Measurements from ENCODE around the gene RAD51B.

Gene RAD51B

DNA sequence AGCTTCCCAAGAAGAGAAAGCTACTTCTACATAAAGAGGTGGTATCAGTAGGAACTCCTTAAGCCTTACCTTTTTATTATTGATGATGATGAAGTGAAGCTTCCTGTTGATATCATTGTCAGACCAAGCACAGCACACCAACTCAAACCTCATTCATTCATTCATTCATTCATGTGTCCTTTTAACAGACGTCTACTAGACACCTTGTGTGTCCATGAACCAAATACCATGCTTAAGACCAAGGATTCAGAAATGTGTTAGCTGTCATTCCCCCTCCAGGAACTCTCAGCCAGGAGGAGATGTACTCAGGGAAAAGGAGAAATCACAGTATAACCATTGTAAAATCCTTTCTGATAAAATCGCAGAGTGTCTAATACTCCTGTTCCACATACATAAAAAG, 778.5 kb downstream of the RAD51B start:
- TF ChIP-seq, protein P1, sequence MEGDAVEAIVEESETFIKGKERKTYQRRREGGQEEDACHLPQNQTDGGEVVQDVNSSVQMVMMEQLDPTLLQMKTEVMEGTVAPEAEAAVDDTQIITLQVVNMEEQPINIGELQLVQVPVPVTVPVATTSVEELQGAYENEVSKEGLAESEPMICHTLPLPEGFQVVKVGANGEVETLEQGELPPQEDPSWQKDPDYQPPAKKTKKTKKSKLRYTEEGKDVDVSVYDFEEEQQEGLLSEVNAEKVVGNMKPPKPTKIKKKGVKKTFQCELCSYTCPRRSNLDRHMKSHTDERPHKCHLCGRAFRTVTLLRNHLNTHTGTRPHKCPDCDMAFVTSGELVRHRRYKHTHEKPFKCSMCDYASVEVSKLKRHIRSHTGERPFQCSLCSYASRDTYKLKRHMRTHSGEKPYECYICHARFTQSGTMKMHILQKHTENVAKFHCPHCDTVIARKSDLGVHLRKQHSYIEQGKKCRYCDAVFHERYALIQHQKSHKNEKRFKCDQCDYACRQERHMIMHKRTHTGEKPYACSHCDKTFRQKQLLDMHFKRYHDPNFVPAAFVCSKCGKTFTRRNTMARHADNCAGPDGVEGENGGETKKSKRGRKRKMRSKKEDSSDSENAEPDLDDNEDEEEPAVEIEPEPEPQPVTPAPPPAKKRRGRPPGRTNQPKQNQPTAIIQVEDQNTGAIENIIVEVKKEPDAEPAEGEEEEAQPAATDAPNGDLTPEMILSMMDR (IDR thresholded peaks at IDR 0.05; ENCODE audit: extremely low read depth, missing control alignments) = no peak
- DNase-seq (ENCODE audit: low spot score) = no peak

DNA sequence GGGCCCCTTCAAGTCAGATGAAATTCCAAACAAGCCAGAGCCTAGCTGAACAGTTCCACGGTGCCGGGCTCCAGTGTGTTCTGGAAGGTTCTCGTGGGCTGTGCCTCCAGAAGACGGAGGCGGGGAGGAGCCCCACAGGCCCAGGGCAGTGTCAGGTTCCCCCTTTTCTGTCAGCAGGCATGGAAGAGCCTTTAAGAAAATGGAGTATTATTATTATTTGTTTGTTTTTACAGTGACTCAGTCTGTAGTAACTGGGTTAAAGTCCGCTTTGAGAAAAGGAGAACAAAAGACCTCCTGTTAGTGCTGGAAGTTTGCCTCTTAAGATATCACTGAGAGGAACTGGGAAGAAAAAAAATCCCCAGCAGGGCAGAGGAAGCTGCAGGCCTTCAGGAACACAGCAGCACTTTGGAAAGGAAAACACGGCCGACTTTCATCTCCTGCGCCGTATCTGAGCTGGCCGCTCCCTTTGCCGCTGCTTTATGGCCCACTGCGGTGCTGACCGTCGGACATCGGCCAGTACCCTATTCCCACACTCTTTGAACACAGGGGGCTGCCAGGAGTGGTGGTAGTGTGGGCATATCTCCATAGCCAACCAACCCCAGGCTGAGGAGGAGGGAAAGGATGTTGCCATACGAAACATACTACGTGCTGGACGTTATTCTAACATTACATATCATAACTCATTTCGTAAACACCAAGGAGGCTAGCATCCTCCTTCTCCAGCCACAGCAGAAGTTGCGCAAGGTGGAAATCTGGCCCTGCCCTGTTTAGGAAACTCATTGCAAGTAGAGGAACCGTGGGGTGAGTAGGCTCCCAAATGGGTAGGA, 779.3 kb downstream of the RAD51B start:
- TF ChIP-seq, protein P1 (IDR thresholded peaks at IDR 0.05; ENCODE audit: extremely low read depth, missing control alignments) = no peak
- DNase-seq (ENCODE audit: low spot score) = no peak

DNA sequence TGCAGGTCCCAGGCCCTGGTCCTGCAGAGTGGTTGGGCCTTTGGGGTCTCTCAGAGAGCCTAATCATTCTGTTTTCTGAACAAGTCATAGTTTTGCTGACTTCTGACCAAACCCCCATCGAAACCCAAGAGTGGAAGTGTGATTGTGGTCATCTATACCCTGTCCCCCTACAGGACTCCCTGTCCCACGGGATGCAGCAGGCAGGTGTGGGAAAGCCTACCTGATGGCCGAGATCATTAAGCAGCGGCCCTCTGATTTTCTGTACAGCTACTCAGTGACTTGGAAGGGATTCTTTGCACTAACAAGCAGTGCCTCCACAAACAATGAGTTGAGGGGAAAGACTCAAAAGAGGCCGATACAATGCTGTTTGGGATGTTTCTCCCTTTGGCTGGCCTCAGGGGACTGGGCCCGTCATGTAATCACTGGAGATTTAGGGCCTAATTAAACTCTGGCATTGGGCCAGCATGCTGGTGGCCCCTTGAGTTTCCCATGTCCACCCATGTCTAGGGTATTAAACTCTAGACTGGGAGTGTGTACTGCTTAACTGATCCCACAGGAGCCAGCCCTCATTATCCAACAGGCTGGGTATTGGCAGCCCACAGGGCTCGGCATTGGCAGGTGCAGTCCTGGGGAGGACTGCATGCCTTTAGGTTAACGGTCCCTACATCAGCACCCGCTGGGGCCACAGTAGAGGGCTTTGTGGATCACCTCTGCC, 780.5 kb downstream of the RAD51B start:
- no peak for DNase-seq (ENCODE audit: low spot score)
- TF ChIP-seq, protein P1 (IDR thresholded peaks at IDR 0.05; ENCODE audit: extremely low read depth, missing control alignments) = no peak

DNA sequence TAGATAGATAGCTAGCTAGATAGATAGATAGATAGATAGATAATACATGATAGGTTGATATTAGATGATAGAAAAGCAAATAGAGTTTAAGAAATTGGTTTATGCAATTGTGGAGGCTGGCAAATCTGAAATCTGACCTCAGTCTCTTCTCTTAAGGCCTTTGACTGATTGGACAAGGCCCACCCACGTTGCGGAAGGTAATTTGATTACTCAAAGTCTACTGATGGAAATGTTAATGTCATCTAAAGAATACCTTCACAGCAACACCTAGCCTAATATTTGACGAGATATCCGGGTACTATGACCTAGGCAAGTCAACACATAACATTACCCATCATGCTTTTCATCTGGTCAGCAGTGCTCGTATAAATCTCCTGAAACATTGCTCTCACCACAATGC, 782.9 kb downstream of the RAD51B start:
- TF ChIP-seq, protein P1 (IDR thresholded peaks at IDR 0.05; ENCODE audit: extremely low read depth, missing control alignments) = no peak
- no peak for DNase-seq (ENCODE audit: low spot score)

DNA sequence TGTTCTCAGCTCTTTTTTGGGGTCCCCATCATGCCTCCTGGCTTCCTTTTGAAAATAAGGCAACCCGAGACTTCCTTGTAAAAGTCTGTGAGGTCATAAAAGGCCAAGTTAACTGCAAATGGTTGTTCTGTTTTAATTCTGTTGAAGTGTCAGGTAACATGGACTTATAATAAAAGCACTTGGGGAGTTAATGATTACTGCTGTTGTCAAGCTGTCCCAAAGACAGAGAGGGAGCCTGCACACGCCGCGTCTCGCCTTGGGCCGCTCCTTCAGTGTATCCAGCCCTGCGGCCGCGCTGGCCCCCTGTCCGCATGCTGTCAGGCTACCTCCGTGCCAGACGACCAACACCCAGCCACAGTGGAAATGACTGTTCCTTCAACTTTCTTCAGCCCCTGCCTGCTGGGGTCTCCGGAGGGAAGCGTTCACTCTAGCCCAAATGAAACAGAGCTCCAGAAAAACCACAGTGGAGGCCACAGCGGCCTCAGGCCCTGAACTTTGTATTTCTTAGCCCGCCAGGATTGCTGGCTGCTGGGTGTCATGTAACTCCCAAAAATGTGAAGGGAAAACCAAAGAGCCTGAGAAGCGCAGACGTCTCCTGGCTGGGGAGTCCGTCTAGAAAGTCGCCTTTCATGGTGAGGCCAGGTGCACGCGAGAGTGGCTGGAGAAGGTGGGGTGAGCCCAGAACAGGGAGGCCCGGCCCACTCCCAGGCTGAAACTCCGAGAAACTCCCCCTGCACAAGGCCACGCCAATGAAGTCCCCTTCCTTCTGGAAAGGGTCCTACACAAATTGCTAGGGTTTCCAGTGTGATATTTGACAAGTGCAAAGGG, 784.2 kb downstream of the RAD51B start:
- no peak for DNase-seq (ENCODE audit: low spot score)
- TF ChIP-seq, protein P1 (IDR thresholded peaks at IDR 0.05; ENCODE audit: extremely low read depth, missing control alignments) = no peak

DNA sequence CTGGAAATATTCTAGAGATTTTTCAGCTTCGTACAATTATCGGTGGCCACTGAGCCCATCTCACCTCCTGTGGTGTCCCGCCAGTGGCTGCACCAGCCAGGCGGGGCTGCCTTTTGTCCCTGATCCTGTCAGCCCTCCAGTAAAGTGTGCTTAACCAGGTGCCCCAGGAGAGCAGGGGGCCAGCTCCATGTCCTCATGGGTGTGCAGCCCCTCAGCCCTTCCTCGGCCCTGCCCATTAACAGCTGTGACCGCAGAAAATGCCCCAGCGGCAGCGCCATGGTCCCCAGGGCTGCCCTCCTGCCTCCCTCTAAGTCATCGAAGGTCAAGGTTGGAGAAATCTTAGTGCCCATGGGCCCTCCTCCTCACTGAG, 784.8 kb downstream of the RAD51B start:
- TF ChIP-seq, protein P1 (IDR thresholded peaks at IDR 0.05; ENCODE audit: extremely low read depth, missing control alignments) = no peak
- no peak for DNase-seq (ENCODE audit: low spot score)

Measured in GM20000 (cell line).